MM.1S (cell line): ENCODE data around the gene MPPED1.

Source experiments
- EZH2 ChIP-seq: fragments of 300-600 bp; sonication (generic); optimal IDR thresholded peaks from 2 replicates; pipeline ENCODE3; 2017; ENCODE audit warnings: low read depth, mild to moderate bottlenecking, antibody characterized with exemption, low read length, mixed read lengths
- EZH2phosphoT487 ChIP-seq: fragments of 300-600 bp; sonication (generic); IDR thresholded peaks from 2 replicates; pipeline ENCODE4 v1.6.1; 2018; ENCODE audit warnings: antibody characterized with exemption, low read length

- TF ChIP-seq EZH2phosphoT487: no peak
- TF ChIP-seq EZH2: no peak
Measured at GRCh38 chr22:43483669-43484068, 71.9 kb downstream of the MPPED1 start.
